ENCODE results near the gene GFRA1. TPM values are rescaled to one million over a fixed set of nuclear protein-coding genes. Genes with fewer than 3 reads are reported as not detected.

GFRA1 gene
- polyA plus RNA-seq, 1 of the 3 experiments (the other 2 are of a cell fraction) = 1.6 TPM

DNA sequence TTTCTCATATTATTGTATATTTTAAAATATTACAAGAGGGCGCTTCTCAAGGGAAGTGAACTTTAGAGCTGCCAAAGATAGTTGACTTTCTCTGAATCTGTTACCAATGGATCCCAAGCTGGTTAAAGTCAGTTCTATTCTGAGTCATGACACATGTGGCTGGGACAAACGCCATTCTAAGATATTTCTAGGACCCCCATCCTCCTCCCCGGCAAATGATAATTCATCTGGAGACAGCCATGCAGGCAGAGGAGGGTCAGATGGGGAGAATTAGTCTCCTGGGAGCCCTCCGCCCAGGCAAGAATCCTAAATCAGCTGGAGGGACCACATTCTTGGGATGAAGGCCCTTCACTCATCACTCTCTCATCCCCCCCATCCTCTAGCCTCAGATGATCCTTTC lies 187.7 kb downstream of the GFRA1 start (continued):
- TF ChIP-seq, protein P1, sequence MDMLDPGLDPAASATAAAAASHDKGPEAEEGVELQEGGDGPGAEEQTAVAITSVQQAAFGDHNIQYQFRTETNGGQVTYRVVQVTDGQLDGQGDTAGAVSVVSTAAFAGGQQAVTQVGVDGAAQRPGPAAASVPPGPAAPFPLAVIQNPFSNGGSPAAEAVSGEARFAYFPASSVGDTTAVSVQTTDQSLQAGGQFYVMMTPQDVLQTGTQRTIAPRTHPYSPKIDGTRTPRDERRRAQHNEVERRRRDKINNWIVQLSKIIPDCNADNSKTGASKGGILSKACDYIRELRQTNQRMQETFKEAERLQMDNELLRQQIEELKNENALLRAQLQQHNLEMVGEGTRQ (IDR thresholded peaks at IDR 0.05; ENCODE audit: borderline replicate concordance, low read depth, low read length) = no peak
- TF ChIP-seq PBX3 (IDR thresholded peaks at IDR 0.05) (no peak), POLR2AphosphoS5 (IDR thresholded peaks at IDR 0.05; ENCODE audit: low read depth, low read length) (no peak), SIN3A (IDR thresholded peaks at IDR 0.05; ENCODE audit: borderline replicate concordance, low read depth, low read length) (no peak)

DNA sequence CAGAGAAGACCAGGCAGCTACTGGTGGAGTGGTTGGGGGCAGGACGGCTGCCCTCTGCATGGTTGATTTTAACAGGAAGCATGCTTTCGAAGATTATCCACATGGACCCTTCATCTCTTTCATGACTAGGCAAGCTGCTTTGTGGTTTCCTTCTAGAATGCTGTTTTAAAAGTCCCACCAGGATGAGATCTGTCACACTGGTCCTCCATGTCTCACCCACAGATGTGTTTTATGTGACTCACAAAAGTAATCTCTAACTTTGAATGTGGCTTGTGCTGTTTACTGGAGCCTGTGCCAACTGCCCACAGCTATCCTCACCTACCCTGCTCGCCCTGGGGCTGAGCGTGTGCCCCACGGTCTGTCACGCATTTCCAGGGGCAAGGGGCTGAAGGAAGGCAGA lies 188.8 kb downstream of the GFRA1 start:
- DNase-seq = no peak
- Histone ChIP-seq H3K9ac (no peak overlapping the region), H3K9me2 (no peaks in the 10 kb centered on the region), H3K4me3 (ENCODE audit: low read depth in 2 of 2, low read length in 1 of 2) (no peak overlapping the region), H3K4me1 (ENCODE audit: control insufficient read depth in 1 of 2, insufficient read depth in 2 of 2, low read depth in 1 of 2, low read length in 1 of 2) (no peaks in the 10 kb centered on the region; a peak in 1 of 4 replicates), H3K36me3 (replicated peaks in 1 of 2; ENCODE audit: control insufficient read depth in 1 of 2, insufficient read depth in 2 of 2, low read length in 1 of 2) (no peaks in the 10 kb centered on the region), H3K27ac (ENCODE audit: low read depth in 2 of 2, low read length in 1 of 2) (no peak overlapping the region), H3K79me2 (ENCODE audit: insufficient read depth) (no peaks in the 10 kb centered on the region), H3F3A (replicated peaks; ENCODE audit: insufficient read depth) (no peaks in the 10 kb centered on the region), H2AFZ (ENCODE audit: low read depth) (no peak overlapping the region), H3K27me3 (ENCODE audit: insufficient read depth) (no peaks in the 10 kb centered on the region), H4K20me1 (ENCODE audit: insufficient read depth) (no peaks in the 10 kb centered on the region), H3K4me2 (no peak overlapping the region), H3K9me3 (no peaks in the 10 kb centered on the region)
- 57% methylated on average over 5 of the region's 6 CpGs for WGBS (ENCODE audit: low lambda C conversion rate)
- CTCF ChIA-PET = interaction anchor here (1.5 kb wide), 1 partner anchor 85 kb away, joined by 3 read pairs; no protein-coding TSS in a partner anchor
- TF ChIP-seq JUND (IDR thresholded peaks at IDR 0.05) (no peak), MAX (IDR thresholded peaks at IDR 0.05; ENCODE audit: low read depth) (no peak), RXRA (IDR thresholded peaks at IDR 0.05; ENCODE audit: borderline replicate concordance, low read depth) (no peak), SIN3A (IDR thresholded peaks at IDR 0.05; ENCODE audit: borderline replicate concordance, low read depth, low read length) (no peak), NRF1 (IDR thresholded peaks at IDR 0.05; ENCODE audit: low read depth, low read length) (no peak), TEAD4 (IDR thresholded peaks at IDR 0.05; ENCODE audit: borderline replicate concordance, insufficient read depth) (no peak), GABPA (IDR thresholded peaks at IDR 0.05; ENCODE audit: low read depth) (no peak), FOXJ3 (CRISPR knock-in tag; IDR thresholded peaks at IDR 0.05) (no peak), RCOR1 (IDR thresholded peaks at IDR 0.05; ENCODE audit: low read length) (no peak), PBX3 (IDR thresholded peaks at IDR 0.05) (no peak), YY1 (IDR thresholded peaks at IDR 0.05; ENCODE audit: low read depth) (no peak), TAF1 (IDR thresholded peaks at IDR 0.05; ENCODE audit: borderline replicate concordance, low read depth, low read length) (no peak), CHD2 (IDR thresholded peaks at IDR 0.05; ENCODE audit: low read length, partially characterized antibody) (no peak), TCF12 (IDR thresholded peaks at IDR 0.05) (no peak)
- TF ChIP-seq, protein P2, sequence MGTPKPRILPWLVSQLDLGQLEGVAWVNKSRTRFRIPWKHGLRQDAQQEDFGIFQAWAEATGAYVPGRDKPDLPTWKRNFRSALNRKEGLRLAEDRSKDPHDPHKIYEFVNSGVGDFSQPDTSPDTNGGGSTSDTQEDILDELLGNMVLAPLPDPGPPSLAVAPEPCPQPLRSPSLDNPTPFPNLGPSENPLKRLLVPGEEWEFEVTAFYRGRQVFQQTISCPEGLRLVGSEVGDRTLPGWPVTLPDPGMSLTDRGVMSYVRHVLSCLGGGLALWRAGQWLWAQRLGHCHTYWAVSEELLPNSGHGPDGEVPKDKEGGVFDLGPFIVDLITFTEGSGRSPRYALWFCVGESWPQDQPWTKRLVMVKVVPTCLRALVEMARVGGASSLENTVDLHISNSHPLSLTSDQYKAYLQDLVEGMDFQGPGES (IDR thresholded peaks at IDR 0.05; ENCODE audit: low read depth, low read length) = no peak
- TF ChIP-seq, protein P3, sequence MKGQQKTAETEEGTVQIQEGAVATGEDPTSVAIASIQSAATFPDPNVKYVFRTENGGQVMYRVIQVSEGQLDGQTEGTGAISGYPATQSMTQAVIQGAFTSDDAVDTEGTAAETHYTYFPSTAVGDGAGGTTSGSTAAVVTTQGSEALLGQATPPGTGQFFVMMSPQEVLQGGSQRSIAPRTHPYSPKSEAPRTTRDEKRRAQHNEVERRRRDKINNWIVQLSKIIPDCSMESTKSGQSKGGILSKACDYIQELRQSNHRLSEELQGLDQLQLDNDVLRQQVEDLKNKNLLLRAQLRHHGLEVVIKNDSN (IDR thresholded peaks at IDR 0.05; ENCODE audit: borderline replicate concordance, low read depth) = no peak
- POLR2A ChIA-PET = no interaction called here

Data from SK-N-SH (cell line).